Measurements from ENCODE around the gene AQP1. TPM values are rescaled to one million over a fixed set of nuclear protein-coding genes. Genes with fewer than 3 reads are reported as not detected.

AQP1 gene
- total and polyA plus RNA-seq, 5 donors from 2014 or later: 0.20 TPM; not detected in 4

GRCh38 chr7:30920021-30920583 is 8.4 kb downstream of the AQP1 start:
- no peak overlapping the region for H3K27ac Mint-ChIP-seq
- no peaks in the 10 kb centered on the region for H3K36me3 Mint-ChIP-seq
- ATAC-seq (ENCODE audit: low read depth in 2 of 2) (no peak), DNase-seq (no peak)
- Histone ChIP-seq H3K27ac (ENCODE audit: insufficient read depth, low read length, poor library complexity, severe bottlenecking) (no peak overlapping the region), H3K27me3 (ENCODE audit: control insufficient read depth, insufficient read depth, low read length) (no peaks in the 10 kb centered on the region), H3K4me1 (ENCODE audit: control insufficient read depth, insufficient read depth, low read length, poor library complexity, severe bottlenecking) (no peaks in the 10 kb centered on the region), H3K36me3 (ENCODE audit: control insufficient read depth, insufficient read depth, low read length) (no peaks in the 10 kb centered on the region), H3K9me3 (ENCODE audit: control insufficient read depth in 2 of 2, low read length in 2 of 2) (no peaks in the 10 kb centered on the region), H3K4me3 (ENCODE audit: low read depth, low read length) (no peak overlapping the region)
- H3K4me1 Mint-ChIP-seq: no peaks in the 10 kb centered on the region
- H3K27me3 Mint-ChIP-seq: no peaks in the 10 kb centered on the region
- H3K9me3 Mint-ChIP-seq: no peaks in the 10 kb centered on the region
- no peak overlapping the region for H3K4me3 Mint-ChIP-seq

DNA sequence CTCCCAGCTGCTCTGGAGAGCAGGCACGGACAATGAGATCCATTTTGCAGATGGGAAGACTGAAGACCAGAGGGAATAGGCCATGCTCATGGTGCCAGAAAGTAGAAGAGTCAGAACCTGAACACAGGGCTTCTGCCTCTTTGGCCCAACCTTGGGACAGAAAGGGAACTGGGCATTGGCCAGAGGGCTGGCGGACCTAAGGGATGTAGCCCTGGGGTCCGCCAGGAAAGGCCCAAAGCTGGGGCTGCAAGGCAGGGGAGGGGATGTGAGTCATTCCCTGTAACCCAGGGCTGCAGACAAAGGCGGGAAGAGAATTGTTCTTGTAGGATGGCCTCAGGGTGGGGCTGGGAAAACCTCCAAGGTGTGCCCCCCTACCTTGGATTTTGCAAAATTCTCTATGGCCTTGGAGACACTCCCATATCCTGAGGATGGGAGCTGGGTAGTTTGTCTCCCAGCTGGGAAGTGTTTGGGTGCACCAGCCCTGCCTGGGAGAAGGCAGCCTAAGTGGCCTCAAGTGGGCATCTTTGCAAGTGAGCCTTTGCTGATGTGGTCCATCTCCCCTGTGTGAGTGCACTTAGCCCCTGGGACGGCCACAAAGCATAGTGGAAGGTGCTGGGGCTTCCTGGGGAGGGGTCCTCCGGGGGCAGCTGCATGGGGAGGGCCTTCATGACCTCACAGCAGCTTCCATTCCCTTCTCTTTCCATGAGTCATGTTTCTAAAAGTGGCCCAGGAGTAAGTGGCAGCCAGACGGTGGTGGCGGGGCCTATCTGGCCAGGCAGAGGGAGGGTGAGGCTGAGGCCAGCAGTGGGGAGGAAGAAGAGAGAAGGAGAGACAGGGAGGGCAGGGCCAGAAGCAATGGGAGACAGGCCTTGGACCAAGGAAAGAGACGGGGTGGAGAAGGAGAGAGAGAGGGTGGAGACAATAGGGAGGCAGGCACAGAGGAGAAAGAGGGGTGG is 9.2 kb downstream of the AQP1 start:
- H3K4me1 ChIP-seq (ENCODE audit: control insufficient read depth, insufficient read depth, low read length, poor library complexity, severe bottlenecking): no peaks in the 10 kb centered on the region
- H3K9me3 Mint-ChIP-seq: no peaks in the 10 kb centered on the region
- no peaks in the 10 kb centered on the region for H3K27me3 Mint-ChIP-seq
- ATAC-seq (ENCODE audit: low read depth in 2 of 2) (no peak), DNase-seq (no peak)
- no peak overlapping the region for H3K27ac ChIP-seq (ENCODE audit: insufficient read depth, low read length, poor library complexity, severe bottlenecking)
- no peaks in the 10 kb centered on the region for H3K27me3 ChIP-seq (ENCODE audit: control insufficient read depth, insufficient read depth, low read length)
- no peaks in the 10 kb centered on the region for H3K36me3 Mint-ChIP-seq
- no peak overlapping the region for H3K4me3 ChIP-seq (ENCODE audit: low read depth, low read length)
- no peak overlapping the region for H3K4me3 Mint-ChIP-seq
- no peaks in the 10 kb centered on the region for H3K36me3 ChIP-seq (ENCODE audit: control insufficient read depth, insufficient read depth, low read length)
- H3K9me3 ChIP-seq (ENCODE audit: control insufficient read depth in 2 of 2, low read length in 2 of 2): no peaks in the 10 kb centered on the region
- no peaks in the 10 kb centered on the region for H3K4me1 Mint-ChIP-seq
- H3K27ac Mint-ChIP-seq: no peak overlapping the region

DNA sequence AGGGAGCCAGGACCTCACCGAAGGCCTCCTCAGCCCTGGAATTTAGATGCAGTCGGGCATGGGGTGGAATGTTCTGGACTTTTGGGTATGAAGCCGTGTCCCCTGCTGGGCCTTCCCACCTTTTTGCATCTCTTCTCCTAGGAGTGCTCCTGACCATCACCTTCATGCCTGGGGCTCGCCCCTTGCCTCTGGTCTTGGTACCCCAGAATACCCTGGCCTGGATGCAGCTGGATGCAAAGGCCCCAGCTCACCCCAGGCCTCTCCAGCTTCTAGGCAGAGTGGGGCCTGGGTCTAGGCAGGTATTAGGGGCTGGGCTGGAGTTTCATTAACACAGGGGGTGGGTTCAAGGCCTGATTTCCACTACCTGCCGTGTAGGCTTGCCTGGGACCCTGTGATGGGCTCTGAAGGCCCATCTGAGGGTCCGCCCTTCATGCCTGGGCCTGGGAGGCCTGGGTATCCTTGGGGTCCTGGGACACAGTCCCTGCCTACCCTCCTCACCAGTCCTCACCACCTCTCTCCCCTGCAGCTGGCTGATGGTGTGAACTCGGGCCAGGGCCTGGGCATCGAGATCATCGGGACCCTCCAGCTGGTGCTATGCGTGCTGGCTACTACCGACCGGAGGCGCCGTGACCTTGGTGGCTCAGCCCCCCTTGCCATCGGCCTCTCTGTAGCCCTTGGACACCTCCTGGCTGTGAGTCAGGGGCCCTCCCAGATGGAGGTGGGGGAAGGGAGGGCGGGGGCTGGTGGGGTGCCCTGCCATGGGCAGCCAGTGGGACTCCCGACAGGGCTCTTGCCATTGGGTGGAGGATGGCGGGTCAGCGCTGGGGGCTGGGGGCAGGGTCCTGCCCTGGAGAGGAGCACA is 10.1 kb downstream of the AQP1 start:
- Mint-ChIP-seq H3K27ac (no peak overlapping the region), H3K9me3 (peaks cover 0 to 2% (median 0%) of the 10 kb centered on the region in 7 donors), H3K36me3 (no peaks in the 10 kb centered on the region), H3K4me1 (no peaks in the 10 kb centered on the region), H3K27me3 (no peaks in the 10 kb centered on the region), H3K4me3 (no peak overlapping the region)
- Histone ChIP-seq H3K36me3 (ENCODE audit: control insufficient read depth, insufficient read depth, low read length) (no peaks in the 10 kb centered on the region), H3K9me3 (ENCODE audit: control insufficient read depth in 2 of 2, low read length in 2 of 2) (no peaks in the 10 kb centered on the region), H3K4me1 (ENCODE audit: control insufficient read depth, insufficient read depth, low read length, poor library complexity, severe bottlenecking) (no peaks in the 10 kb centered on the region), H3K4me3 (ENCODE audit: low read depth, low read length) (no peak overlapping the region), H3K27ac (ENCODE audit: insufficient read depth, low read length, poor library complexity, severe bottlenecking) (no peak overlapping the region), H3K27me3 (ENCODE audit: control insufficient read depth, insufficient read depth, low read length) (no peaks in the 10 kb centered on the region)
- no peak for DNase-seq
- no peak for ATAC-seq (ENCODE audit: low read depth in 2 of 2)

DNA sequence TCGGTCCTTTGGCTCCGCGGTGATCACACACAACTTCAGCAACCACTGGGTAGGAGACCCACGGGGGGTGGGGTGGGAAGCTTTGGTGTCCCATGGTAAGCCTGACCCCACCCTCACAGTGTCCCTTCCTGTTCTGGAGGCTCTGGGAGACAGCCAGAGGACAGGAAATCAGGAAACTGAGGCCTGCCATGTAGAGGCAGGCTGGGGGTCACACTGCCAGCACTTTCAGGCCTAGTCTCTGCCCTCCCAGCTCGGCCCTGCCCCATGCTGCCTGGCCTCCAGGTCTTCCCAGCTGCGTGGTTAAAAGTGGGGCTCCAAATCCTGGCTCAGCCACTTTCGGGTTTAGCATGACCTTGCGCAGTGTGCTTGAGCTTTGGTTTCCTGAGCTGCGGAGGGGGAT is 10.9 kb downstream of the AQP1 start:
- H3K4me3 ChIP-seq (ENCODE audit: low read depth, low read length): no peak overlapping the region
- Mint-ChIP-seq H3K4me1 (no peaks in the 10 kb centered on the region), H3K27me3 (no peaks in the 10 kb centered on the region), H3K36me3 (no peaks in the 10 kb centered on the region), H3K9me3 (peaks cover 0 to 3% (median 0%) of the 10 kb centered on the region in 7 donors), H3K27ac (no peak overlapping the region), H3K4me3 (no peak overlapping the region)
- no peaks in the 10 kb centered on the region for H3K27me3 ChIP-seq (ENCODE audit: control insufficient read depth, insufficient read depth, low read length)
- ATAC-seq (ENCODE audit: low read depth in 2 of 2) (no peak), DNase-seq (no peak)
- no peaks in the 10 kb centered on the region for H3K4me1 ChIP-seq (ENCODE audit: control insufficient read depth, insufficient read depth, low read length, poor library complexity, severe bottlenecking)
- H3K9me3 ChIP-seq (ENCODE audit: control insufficient read depth in 2 of 2, low read length in 2 of 2): peaks cover 0 to 5% of the 10 kb centered on the region in 2 experiments
- no peaks in the 10 kb centered on the region for H3K36me3 ChIP-seq (ENCODE audit: control insufficient read depth, insufficient read depth, low read length)
- no peak overlapping the region for H3K27ac ChIP-seq (ENCODE audit: insufficient read depth, low read length, poor library complexity, severe bottlenecking)

- ATAC-seq (ENCODE audit: low read depth in 2 of 2) (no peak), DNase-seq (no peak)
- Histone ChIP-seq H3K4me1 (ENCODE audit: control insufficient read depth, insufficient read depth, low read length, poor library complexity, severe bottlenecking) (no peaks in the 10 kb centered on the region), H3K9me3 (ENCODE audit: control insufficient read depth in 2 of 2, low read length in 2 of 2) (peaks cover 0 to 5% of the 10 kb centered on the region in 2 experiments), H3K27ac (ENCODE audit: insufficient read depth, low read length, poor library complexity, severe bottlenecking) (no peak overlapping the region), H3K36me3 (ENCODE audit: control insufficient read depth, insufficient read depth, low read length) (no peaks in the 10 kb centered on the region), H3K4me3 (ENCODE audit: low read depth, low read length) (no peak overlapping the region), H3K27me3 (ENCODE audit: control insufficient read depth, insufficient read depth, low read length) (no peaks in the 10 kb centered on the region)
- Mint-ChIP-seq H3K27me3 (peaks cover 1% of the 10 kb centered on the region), H3K4me1 (no peaks in the 10 kb centered on the region), H3K9me3 (peaks cover 0 to 3% (median 0%) of the 10 kb centered on the region in 7 donors), H3K36me3 (no peaks in the 10 kb centered on the region), H3K4me3 (no peak overlapping the region), H3K27ac (no peak overlapping the region)
Observed at GRCh38 chr7:30923009-30923773, 11.5 kb downstream of the AQP1 start.

- no peak overlapping the region for H3K27ac ChIP-seq (ENCODE audit: insufficient read depth, low read length, poor library complexity, severe bottlenecking)
- ATAC-seq (ENCODE audit: low read depth in 2 of 2): no peak
- H3K27me3 ChIP-seq (ENCODE audit: control insufficient read depth, insufficient read depth, low read length): no peaks in the 10 kb centered on the region
- H3K4me3 ChIP-seq (ENCODE audit: low read depth, low read length): no peak overlapping the region
- Mint-ChIP-seq H3K36me3 (no peaks in the 10 kb centered on the region), H3K4me1 (no peaks in the 10 kb centered on the region), H3K27ac (no peak overlapping the region), H3K9me3 (peaks cover 0 to 3% (median 0%) of the 10 kb centered on the region in 7 donors), H3K4me3 (no peak overlapping the region), H3K27me3 (peaks cover 7% of the 10 kb centered on the region)
- no peak for DNase-seq
- H3K36me3 ChIP-seq (ENCODE audit: control insufficient read depth, insufficient read depth, low read length): no peaks in the 10 kb centered on the region
- peaks cover 0 to 5% of the 10 kb centered on the region in 2 experiments for H3K9me3 ChIP-seq (ENCODE audit: control insufficient read depth in 2 of 2, low read length in 2 of 2)
- no peaks in the 10 kb centered on the region for H3K4me1 ChIP-seq (ENCODE audit: control insufficient read depth, insufficient read depth, low read length, poor library complexity, severe bottlenecking)
Observed at GRCh38 chr7:30923774-30924413, 12.2 kb downstream of the AQP1 start.

- no peaks in the 10 kb centered on the region for H3K27me3 ChIP-seq (ENCODE audit: control insufficient read depth, insufficient read depth, low read length)
- DNase-seq: no peak
- no peaks in the 10 kb centered on the region for H3K36me3 Mint-ChIP-seq
- ATAC-seq (ENCODE audit: low read depth in 2 of 2): no peak
- peaks cover 0 to 3% (median 0%) of the 10 kb centered on the region in 7 donors for H3K9me3 Mint-ChIP-seq
- H3K27ac ChIP-seq (ENCODE audit: insufficient read depth, low read length, poor library complexity, severe bottlenecking): no peak overlapping the region
- no peak overlapping the region for H3K27ac Mint-ChIP-seq
- H3K4me1 ChIP-seq (ENCODE audit: control insufficient read depth, insufficient read depth, low read length, poor library complexity, severe bottlenecking): no peaks in the 10 kb centered on the region
- no peaks in the 10 kb centered on the region for H3K4me1 Mint-ChIP-seq
- peaks cover 0 to 5% of the 10 kb centered on the region in 2 experiments for H3K9me3 ChIP-seq (ENCODE audit: control insufficient read depth in 2 of 2, low read length in 2 of 2)
- no peak overlapping the region for H3K4me3 Mint-ChIP-seq
- no peak overlapping the region for H3K4me3 ChIP-seq (ENCODE audit: low read depth, low read length)
- peaks cover 7% of the 10 kb centered on the region for H3K27me3 Mint-ChIP-seq
- no peaks in the 10 kb centered on the region for H3K36me3 ChIP-seq (ENCODE audit: control insufficient read depth, insufficient read depth, low read length)
Observed at GRCh38 chr7:30924624-30925023, 13.0 kb downstream of the AQP1 start.

All from CD4-positive, CD25-positive, alpha-beta regulatory T cell (primary cell).